LNCaP clone FGC (cell line): ENCODE results near the gene TXNRD2.

Source experiments
- DNase-seq: peaks from one replicate; pipeline ENCODE4 v3.0.0-alpha.2; 2011; ENCODE audit warnings: low read depth
- H3K4me3 ChIP-seq: 2 replicates; pipeline ENCODE4 v1.5.1; 2011; ENCODE audit warnings: mild to moderate bottlenecking, low read depth, low read length, control low read depth
- CTCF ChIP-seq: IDR thresholded peaks from 2 replicates; pipeline ENCODE4 v1.5.1; 2012; ENCODE audit warnings: mild to moderate bottlenecking; ENCODE audit not compliant: control insufficient read depth, insufficient read depth; ENCODE audit errors: extremely low read depth

TXNRD2 gene

GRCh38 chr22:19961868-19962245 is 20.2 kb upstream of the TXNRD2 start:
- no peak for TF ChIP-seq CTCF
- no peak overlapping the region for H3K4me3 ChIP-seq
- DNase-seq: no peak

GRCh38 chr22:19961201-19961580 is 19.6 kb upstream of the TXNRD2 start:
- no peak for DNase-seq
- H3K4me3 ChIP-seq: no peak overlapping the region
- TF ChIP-seq CTCF: no peak

GRCh38 chr22:19960491-19961200 is 19.0 kb upstream of the TXNRD2 start:
- TF ChIP-seq CTCF: no peak
- H3K4me3 ChIP-seq: no peak overlapping the region
- DNase-seq: no peak

GRCh38 chr22:19959587-19960490 is 18.2 kb upstream of the TXNRD2 start:
- no peak for TF ChIP-seq CTCF
- no peak for DNase-seq
- H3K4me3 ChIP-seq: no peak overlapping the region

GRCh38 chr22:19959043-19959586 is 17.5 kb upstream of the TXNRD2 start:
- no peak for DNase-seq
- H3K4me3 ChIP-seq: no peak overlapping the region

More at GRCh38 chr22:19959043-19959586, 17.5 kb upstream of the TXNRD2 start:
- TF ChIP-seq CTCF: no peak
